ENCODE results near the gene LRRC4.

Gene LRRC4

DNA sequence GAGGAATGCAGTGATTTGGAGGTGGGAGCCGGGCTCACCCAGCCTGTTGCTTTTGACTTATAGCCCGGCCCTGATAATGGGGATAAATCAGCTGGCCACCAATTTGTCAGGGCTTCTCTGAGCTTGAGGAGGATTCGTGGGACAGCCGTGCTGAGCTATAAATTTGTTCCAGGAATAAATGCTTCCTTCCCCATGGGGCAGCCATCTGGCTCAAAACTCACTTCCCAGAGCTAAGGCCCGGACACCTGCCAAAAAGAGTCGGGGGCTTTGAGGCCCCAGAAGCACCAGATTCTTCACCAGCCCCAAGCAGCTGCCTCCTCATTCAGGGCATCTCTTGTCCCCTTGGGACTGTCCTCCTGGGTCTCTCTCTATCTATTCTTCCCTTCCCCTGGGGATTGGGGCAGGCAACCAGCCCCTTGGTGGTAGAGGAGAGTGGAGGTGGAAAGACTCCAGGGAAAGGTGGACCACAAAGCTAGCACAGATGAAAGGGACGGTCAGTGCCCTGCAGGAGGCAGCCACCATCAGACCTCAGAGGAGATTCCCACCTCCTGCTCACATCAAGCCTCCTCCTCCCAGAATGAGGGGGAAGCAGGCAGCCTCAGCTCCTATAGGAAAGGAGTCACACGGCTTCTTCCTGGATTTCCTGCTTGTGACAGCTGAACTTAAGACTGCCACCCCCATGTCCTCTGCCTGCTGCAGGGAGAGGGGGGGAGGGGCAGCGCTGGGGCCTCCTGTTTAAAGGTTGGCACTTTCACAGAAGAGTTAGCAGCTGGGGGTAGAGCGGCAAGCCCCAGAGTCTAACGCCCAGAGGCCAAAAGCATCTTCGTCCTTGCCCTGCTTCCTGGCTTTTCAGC is 44.2 kb upstream of the LRRC4 start:
- TF ChIP-seq, protein P1, sequence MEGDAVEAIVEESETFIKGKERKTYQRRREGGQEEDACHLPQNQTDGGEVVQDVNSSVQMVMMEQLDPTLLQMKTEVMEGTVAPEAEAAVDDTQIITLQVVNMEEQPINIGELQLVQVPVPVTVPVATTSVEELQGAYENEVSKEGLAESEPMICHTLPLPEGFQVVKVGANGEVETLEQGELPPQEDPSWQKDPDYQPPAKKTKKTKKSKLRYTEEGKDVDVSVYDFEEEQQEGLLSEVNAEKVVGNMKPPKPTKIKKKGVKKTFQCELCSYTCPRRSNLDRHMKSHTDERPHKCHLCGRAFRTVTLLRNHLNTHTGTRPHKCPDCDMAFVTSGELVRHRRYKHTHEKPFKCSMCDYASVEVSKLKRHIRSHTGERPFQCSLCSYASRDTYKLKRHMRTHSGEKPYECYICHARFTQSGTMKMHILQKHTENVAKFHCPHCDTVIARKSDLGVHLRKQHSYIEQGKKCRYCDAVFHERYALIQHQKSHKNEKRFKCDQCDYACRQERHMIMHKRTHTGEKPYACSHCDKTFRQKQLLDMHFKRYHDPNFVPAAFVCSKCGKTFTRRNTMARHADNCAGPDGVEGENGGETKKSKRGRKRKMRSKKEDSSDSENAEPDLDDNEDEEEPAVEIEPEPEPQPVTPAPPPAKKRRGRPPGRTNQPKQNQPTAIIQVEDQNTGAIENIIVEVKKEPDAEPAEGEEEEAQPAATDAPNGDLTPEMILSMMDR (IDR thresholded peaks at IDR 0.05; ENCODE audit: insufficient read depth, low read depth, low read length, missing control alignments), result no peak
- DNase-seq (ENCODE audit: low read depth), result no peak
- H3K4me3 ChIP-seq (ENCODE audit: low read length), result no peak overlapping the region

DNA sequence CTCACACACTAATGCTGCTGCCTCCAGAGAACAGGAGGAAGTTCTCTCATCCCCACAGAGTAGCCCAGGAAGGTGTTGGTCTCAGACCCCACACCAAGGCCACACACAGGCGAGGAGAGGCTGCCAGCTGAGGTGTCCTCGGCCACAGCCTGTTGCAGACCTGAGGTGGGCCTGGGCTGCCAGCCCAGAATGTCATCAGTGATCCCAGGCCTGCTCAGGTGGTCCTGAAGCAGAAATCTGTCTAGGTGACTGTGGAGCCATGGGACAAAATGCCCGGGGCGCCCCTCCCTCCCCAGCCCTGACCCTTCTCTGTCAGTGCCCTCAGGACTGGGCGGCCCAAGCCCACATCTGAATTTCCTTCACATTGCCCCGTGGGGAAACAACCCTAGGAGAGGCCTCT is 43.5 kb upstream of the LRRC4 start:
- TF ChIP-seq, protein P1 (IDR thresholded peaks at IDR 0.05; ENCODE audit: insufficient read depth, low read depth, low read length, missing control alignments), result no peak
- no peak overlapping the region for H3K4me3 ChIP-seq (ENCODE audit: low read length)
- DNase-seq (ENCODE audit: low read depth), result no peak

DNA sequence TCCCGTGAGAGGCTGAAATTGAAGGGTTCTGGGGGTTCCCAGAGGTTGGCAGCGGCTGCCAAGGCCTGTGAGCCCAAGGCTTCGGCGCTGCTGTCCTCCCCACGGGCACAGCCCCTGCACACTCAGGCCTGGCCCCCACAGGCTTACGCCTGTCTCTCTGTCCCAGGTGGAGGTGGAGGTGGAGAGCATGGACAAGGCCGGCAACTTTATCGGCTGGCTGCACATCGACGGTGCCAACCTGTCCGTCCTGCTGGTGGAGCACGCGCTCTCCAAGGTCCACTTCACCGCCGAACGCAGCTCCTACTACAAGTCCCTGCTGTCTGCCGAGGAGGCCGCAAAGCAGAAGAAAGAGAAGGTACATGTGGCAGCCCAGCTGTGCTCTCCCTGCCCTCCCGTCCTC is 43.1 kb upstream of the LRRC4 start:
- TF ChIP-seq, protein P1 (IDR thresholded peaks at IDR 0.05; ENCODE audit: insufficient read depth, low read depth, low read length, missing control alignments), result no peak
- no peak for DNase-seq (ENCODE audit: low read depth)
- H3K4me3 ChIP-seq (ENCODE audit: low read length), result no peak overlapping the region

DNA sequence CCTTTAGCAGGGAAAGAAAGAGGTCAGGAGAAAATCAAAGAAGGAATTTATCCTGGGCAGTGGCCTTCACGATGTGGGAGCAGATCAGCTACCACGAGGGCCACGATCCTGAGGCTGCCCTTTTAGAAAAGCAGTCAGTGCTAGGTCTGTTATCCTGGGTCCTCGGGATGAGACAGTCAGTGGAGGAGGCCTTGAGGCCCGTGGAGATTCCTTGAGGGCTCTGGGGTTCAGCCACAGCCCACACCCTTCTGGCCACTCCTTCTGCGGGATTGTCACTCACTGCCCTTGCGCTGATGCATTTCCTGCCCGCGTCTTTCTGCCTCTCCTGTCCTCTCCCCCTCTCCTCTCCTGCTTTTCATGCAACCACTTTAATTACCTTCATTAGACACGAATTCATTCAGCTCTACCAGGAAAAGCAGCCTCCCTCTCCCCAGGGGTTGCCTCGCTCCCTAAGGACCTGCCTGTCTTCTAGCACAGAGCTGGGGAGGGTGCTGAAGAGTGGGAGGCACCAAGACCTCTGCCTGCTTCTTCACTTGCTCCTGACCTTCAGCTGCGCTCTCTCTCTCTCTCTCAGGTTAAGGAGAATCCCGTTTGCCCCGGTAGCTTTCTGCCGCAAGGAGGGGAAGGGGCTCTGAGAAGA is 42.6 kb upstream of the LRRC4 start:
- no peak overlapping the region for H3K4me3 ChIP-seq (ENCODE audit: low read length)
- TF ChIP-seq, protein P1 (IDR thresholded peaks at IDR 0.05; ENCODE audit: insufficient read depth, low read depth, low read length, missing control alignments), result no peak
- no peak for DNase-seq (ENCODE audit: low read depth)

DNA sequence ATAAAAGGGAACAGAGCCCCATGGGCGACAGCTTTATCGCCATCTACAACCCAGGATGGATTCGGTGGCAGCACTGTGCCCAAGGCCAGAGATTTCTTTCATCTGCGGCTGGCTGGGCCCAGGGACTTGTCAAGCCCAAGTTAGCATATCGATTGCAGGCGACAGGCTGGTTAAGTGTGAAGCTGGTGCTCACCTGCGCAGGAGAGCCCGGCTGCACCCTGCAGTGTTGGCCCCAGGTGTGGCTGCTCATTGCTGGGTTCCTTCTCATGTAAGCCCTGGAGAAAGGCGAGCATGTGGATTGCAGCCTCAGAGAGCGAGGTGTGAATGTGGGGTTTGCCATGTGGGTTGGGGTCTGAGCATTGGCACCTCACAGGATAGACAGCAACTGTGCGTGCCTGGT is 40.6 kb upstream of the LRRC4 start:
- TF ChIP-seq, protein P1 (IDR thresholded peaks at IDR 0.05; ENCODE audit: insufficient read depth, low read depth, low read length, missing control alignments), result no peak
- DNase-seq (ENCODE audit: low read depth), result no peak
- H3K4me3 ChIP-seq (ENCODE audit: low read length), result no peak overlapping the region

DNA sequence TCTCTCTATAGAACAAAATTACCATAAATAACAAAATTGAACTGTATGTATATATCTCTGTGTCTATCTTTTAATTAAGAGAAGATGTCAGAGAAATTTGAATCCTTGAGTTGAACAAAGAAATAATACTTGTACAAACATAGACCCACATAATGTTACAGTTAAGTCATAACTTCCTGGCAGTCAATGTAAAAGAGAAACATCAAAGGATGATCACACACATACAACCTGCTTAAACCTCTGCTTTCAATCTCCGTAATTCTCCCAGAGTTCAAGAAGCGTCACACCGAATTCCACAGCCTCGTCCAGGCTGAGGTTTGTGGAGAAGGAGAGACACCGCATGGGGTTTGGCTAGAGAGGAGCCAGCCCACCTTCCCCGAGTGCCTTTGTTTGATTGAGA is 40.1 kb upstream of the LRRC4 start:
- no peak overlapping the region for H3K4me3 ChIP-seq (ENCODE audit: low read length)
- DNase-seq (ENCODE audit: low read depth), result no peak
- TF ChIP-seq, protein P1 (IDR thresholded peaks at IDR 0.05; ENCODE audit: insufficient read depth, low read depth, low read length, missing control alignments), result no peak

Data from epithelial cell of esophagus (primary cell).